Measurements from ENCODE around the gene CD47. TPM values are rescaled to one million over a fixed set of nuclear protein-coding genes. Genes with fewer than 3 reads are reported as not detected.

The CD47 gene
- polyA plus RNA-seq, 1 experiment: 13.4 TPM

DNA sequence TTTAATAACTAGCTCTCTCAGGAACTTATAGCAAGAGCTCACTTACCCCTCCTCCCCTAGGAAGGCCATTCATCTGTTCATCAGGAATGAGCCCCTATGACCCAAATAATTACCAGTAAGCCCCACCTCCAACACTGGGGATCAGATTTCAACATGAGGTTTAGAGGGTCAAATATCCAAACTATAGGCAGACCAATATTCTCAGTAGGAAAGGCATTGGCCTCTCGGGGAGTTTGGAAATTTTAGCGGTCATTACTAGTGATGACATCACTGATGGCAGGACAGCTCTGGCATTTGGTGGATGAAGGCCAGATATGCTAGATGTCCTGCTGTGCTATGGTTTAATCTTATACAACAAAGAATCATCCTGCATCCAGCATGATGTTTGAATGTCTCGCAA lies 15.2 kb upstream of the CD47 start:
- ChIA-PET POLR2A (no interaction called here), CTCF (no interaction called here)
- Histone ChIP-seq H3K4me3 (ENCODE audit: low read depth, low read length) (no peak overlapping the region), H3K27me3 (ENCODE audit: control insufficient read depth, insufficient read depth, low read length) (no peaks in the 10 kb centered on the region), H3K36me3 (ENCODE audit: control insufficient read depth, insufficient read depth, low read length) (no peaks in the 10 kb centered on the region; the same call in 1 of the 2 replicates)
- no peak for DNase-seq (ENCODE audit: low read depth)
- TF ChIP-seq, protein P1, sequence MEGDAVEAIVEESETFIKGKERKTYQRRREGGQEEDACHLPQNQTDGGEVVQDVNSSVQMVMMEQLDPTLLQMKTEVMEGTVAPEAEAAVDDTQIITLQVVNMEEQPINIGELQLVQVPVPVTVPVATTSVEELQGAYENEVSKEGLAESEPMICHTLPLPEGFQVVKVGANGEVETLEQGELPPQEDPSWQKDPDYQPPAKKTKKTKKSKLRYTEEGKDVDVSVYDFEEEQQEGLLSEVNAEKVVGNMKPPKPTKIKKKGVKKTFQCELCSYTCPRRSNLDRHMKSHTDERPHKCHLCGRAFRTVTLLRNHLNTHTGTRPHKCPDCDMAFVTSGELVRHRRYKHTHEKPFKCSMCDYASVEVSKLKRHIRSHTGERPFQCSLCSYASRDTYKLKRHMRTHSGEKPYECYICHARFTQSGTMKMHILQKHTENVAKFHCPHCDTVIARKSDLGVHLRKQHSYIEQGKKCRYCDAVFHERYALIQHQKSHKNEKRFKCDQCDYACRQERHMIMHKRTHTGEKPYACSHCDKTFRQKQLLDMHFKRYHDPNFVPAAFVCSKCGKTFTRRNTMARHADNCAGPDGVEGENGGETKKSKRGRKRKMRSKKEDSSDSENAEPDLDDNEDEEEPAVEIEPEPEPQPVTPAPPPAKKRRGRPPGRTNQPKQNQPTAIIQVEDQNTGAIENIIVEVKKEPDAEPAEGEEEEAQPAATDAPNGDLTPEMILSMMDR (IDR thresholded peaks at IDR 0.05; ENCODE audit: insufficient read depth, low read depth, low read length): no peak

DNA sequence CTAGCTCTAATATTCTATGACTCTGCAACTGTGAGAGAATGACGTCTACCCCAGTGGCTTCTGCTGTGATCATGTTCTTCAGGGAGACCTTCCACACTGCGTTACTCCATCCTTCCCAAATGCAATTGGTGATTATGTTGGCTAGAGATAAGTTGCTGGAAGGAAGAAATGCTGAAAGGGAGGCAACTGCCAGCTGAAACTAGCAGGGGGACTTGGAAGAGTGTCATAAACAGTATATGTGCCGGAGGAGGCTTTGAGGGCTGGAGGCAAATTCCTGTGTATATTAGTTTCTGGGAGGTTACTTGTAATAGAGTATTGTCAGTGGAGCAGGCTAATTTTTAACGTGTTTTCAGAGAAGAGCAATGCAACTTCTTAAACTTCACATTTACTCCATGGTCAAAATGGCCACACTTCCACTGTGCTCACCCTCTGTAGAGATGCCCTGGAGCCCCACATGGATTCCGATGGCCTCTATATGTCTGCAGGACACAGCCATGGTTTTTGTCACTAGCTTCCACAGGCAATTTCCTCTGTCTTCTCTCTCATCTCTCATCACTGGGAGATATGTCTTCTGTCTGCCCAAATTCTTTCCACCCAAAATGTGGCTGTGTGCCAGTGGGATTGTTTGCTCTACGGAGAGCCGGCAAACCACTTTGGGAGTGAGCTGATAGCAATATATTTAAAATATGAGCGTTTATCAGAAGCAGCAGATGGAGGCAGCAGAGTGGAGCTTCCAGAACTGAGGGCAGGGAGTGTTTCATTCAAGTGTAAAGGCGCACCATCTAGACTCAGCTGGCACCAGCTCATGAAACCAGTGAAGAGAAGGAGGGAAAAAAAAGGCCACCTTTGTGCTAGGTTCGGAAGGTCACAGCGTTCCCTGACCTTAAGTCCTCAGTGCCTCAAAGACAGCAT lies 13.3 kb upstream of the CD47 start:
- DNase-seq (ENCODE audit: low read depth): no peak
- H3K27me3 ChIP-seq (ENCODE audit: control insufficient read depth, insufficient read depth, low read length): no peaks in the 10 kb centered on the region
- TF ChIP-seq, protein P1 (IDR thresholded peaks at IDR 0.05; ENCODE audit: insufficient read depth, low read depth, low read length): no peak
- ChIA-PET POLR2A (no interaction called here), CTCF (interaction anchor here (0.8 kb wide), 1 partner anchor 11 kb away, joined by 3 read pairs; no protein-coding TSS in a partner anchor)
- H3K36me3 ChIP-seq (ENCODE audit: control insufficient read depth, insufficient read depth, low read length): no peaks in the 10 kb centered on the region; the same call in 1 of the 2 replicates
- H3K4me3 ChIP-seq (ENCODE audit: low read depth, low read length): no peak overlapping the region

DNA sequence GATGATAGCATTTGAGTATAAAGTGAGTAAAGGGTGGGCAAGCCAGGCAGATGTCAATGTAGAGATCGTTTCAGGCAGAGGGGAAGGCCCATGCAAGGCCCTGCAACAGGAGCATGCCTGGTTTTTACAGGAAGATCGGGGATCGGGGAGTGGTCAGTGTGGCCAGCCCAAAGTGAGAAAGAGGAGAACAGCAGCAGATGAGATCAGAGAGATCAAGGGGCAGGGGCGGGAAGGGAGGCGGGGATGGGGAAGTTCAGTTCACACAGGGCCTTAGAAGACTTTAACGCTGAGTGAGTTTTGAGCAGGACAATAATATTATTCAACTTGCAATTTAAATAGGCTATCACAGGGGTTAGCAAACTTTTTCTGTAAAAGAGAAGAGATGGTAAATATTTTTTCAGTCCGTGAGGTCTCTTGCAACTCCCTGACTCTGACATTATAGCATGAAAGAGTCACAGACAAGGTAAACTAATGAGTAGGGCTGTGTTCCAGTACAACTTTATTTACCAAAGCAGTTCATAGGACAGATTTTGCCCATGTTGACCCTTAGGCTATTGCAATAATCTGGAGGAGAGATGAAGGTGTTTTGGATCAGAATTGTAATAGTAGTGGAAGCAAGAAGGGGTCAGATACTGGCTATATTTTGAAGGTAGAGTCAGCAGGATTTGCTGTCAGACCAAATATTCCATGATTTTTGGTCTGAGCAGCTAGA lies 12.4 kb upstream of the CD47 start:
- TF ChIP-seq, protein P1 (IDR thresholded peaks at IDR 0.05; ENCODE audit: insufficient read depth, low read depth, low read length): no peak
- ChIA-PET CTCF (interaction anchor here (0.8 kb wide), 1 partner anchor 11 kb away, joined by 3 read pairs; no protein-coding TSS in a partner anchor), POLR2A (no interaction called here)

DNA sequence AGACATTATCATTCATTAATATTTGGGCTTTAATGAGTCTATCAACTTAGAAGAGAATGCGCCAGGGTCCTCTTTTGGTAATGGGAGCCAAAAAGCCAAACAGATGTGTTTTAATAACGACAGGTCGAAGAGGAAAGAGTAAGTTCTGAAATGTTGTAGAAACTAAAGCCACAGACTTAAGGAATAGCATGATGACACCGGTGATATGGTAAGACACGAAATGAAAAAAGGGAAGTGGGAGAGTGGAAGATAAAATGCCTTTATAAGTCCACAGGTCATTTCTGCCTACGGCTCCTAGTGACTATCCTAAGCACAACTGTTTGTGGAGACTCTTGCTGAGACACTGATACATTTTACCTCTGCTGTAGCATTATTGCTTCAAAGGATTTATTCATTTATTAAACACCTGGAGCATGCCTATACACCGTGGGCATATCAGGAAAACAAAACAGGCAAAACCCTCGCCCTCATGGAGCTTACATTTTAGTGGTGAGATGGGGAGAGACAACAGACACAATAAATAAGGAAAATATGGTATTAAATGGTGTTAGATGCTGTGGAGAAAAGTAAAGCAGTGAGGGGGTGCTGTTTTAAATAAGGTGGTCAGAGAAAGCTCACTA lies 11.7 kb upstream of the CD47 start:
- Histone ChIP-seq H3K4me3 (ENCODE audit: low read depth, low read length) (no peak overlapping the region), H3K36me3 (ENCODE audit: control insufficient read depth, insufficient read depth, low read length) (no peaks in the 10 kb centered on the region; the same call in 1 of the 2 replicates), H3K27me3 (ENCODE audit: control insufficient read depth, insufficient read depth, low read length) (no peaks in the 10 kb centered on the region)
- ChIA-PET POLR2A (no interaction called here), CTCF (no interaction called here)
- no peak for DNase-seq (ENCODE audit: low read depth)
- TF ChIP-seq, protein P1 (IDR thresholded peaks at IDR 0.05; ENCODE audit: insufficient read depth, low read depth, low read length): no peak

More for the DNA sequence above, 12.4 kb upstream of the CD47 start:
- Histone ChIP-seq H3K36me3 (ENCODE audit: control insufficient read depth, insufficient read depth, low read length) (no peaks in the 10 kb centered on the region; the same call in 1 of the 2 replicates), H3K4me3 (ENCODE audit: low read depth, low read length) (no peak overlapping the region), H3K27me3 (ENCODE audit: control insufficient read depth, insufficient read depth, low read length) (no peaks in the 10 kb centered on the region)
- DNase-seq (ENCODE audit: low read depth): no peak

All from BJ (cell line).